Suppressor macrophage treated with lipopolysaccharide for 1 hour (primary cell): ENCODE measurements around the gene MYOZ1.
"Not testable (repeated sequence)": the region's sequence is repeated elsewhere in the genome, so short reads cannot be mapped to it uniquely, and the experiment has no call there.

Experiments used
- DNase-seq, 3 donors: peaks; one replicate each; pipeline ENCODE4 v3.0.0-alpha.2; 2020 to 2022

The MYOZ1 gene

GRCh38 chr10:73647211-73647874 is 6.1 kb upstream of the MYOZ1 start:
- peak in 2 of 3 donors; percentile 22 to 46 for DNase-seq

- no peak for DNase-seq
Observed at GRCh38 chr10:73646598-73647041, 5.3 kb upstream of the MYOZ1 start.

- peak; percentile 63 to 83 (median 80) for DNase-seq
Observed at GRCh38 chr10:73645251-73645650, 4.0 kb upstream of the MYOZ1 start.

DNA sequence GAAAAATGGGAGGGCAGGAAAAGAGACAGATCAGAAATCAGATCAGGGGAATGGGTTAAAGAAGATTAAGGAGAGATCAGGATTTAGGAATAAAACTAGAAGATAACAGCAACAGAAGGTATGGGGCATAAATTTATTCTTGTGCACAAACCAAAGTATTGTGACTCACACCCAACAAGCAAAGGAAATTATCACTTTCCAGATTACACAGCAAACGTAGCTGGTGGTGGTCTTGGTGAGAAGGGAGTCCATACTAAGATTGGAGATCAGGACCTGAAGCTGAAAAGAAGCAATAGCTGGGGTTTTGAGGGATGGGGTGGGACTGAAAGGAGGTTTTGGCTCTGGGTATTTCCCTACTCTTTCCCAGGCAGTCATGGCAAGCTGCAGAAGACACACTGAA is 3.5 kb upstream of the MYOZ1 start:
- no peak for DNase-seq

DNA sequence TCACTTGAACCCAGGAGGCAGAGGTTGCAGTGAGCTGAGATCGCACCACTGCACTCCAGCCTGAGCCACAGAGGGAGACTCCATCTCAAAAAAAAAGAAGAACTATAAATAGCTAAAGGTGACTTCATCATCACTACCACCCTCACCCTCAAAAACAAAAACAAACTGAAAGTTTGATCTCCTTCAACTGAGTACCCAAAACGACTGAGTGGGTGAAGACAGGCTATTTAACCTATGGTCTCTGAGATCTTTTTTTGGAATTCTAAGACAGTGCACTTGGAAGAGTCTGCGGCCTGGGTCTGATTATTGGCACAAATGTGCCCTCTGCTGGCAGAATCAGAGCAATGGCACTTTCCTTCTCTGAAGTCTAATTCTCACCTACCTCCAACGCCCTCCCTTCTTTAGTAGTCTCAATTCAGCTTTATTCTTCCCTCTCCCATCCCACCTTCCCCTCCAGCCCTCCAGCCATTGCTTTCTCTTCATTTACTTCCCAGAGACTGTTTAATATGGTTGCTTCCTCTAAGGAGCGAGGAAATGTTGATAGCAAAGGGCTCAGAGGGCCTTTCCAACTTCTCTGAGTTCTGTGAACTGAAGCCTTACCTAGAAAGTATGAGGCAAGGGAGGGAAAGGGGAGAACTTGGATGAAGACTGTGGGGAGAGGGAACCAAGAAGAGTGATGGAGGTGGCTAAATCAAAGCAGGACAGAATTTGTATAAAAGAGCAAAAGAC is 2.9 kb upstream of the MYOZ1 start:
- DNase-seq: peak; percentile 71 to 81 (median 76)

DNA sequence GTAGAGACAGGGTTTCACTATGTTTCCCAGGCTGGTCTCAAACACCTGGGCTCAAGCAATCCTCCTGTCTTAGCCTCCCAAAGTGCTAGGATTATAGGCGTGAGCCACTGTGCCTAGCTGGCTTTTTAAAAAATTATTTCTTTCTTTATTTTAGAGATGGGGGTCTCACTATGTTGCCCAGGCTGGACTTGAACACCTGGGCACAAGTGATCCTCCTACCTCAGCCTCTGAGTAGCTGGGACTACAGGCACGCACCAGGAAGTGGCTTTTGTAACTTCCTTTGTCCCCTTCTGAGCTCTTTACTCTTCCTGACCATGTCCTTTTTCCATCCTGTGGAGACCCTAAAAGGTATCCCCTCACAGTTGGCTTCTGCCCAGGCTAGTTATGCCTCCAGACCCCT is 2.1 kb upstream of the MYOZ1 start:
- no peak for DNase-seq

GRCh38 chr10:73639286-73639685 is 2.0 kb downstream of the MYOZ1 start:
- no peak for DNase-seq

GRCh38 chr10:73635781-73636180 is 5.5 kb downstream of the MYOZ1 start:
- no peak for DNase-seq

GRCh38 chr10:73634421-73634820 is 6.9 kb downstream of the MYOZ1 start:
- no peak for DNase-seq

DNA sequence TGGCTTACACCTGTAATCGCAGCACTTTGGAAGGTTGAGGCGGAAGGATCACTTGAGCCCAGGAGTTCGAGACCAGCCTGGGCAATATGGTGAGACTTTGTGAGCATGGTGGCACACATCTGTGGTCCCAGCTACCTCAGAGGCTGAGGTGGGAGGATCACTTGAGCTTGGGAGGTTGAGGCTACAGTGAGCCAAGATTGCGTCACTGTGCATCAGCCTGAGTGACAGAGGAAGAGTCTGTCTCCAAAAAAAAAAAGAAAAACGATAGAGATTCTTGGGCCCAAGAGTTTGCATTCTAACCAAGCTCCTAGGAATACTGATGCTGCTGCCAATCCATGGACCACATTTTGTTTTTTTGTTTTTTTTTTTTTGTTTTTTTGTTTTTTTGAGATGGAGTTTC is 12.1 kb downstream of the MYOZ1 start:
- no peak for DNase-seq

DNA sequence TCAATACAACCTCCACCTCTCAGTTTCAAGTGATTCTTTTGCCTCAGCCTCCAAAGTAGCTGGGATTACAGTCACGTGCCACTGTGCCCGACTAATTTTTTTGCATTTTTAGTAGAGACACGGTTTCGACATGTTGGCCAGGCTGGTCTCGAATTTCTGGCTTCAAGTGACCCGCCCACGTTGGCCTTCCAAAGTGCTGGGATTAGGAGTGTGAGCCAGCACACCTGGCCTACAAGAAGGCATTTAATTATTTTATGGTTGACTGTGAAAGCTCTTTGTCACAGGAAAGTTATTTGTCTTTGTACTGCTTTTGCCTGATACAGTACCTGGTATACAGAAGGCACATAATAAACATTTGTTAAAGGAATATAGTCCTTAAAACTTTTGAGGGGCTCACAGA is 12.9 kb downstream of the MYOZ1 start:
- no peak for DNase-seq

DNA sequence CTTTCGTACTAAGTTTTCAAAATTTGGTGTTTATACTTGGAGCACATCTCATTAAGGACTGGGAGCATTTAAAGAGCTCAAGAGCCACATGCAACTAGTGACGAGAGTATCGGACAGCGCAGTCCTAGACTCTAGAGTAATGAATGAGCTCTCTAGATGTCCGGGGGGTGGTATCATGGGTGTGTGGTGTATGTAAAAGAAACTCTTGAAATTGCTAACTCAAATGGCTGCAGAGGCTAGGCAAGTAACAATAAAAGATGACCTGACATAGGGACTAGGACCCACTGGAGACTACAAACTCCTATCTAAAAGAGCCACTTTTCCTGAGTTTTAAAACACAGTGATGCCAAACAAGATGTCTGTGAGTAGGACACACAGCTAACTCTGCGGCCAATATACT is 14.0 kb downstream of the MYOZ1 start:
- no peak for DNase-seq

DNA sequence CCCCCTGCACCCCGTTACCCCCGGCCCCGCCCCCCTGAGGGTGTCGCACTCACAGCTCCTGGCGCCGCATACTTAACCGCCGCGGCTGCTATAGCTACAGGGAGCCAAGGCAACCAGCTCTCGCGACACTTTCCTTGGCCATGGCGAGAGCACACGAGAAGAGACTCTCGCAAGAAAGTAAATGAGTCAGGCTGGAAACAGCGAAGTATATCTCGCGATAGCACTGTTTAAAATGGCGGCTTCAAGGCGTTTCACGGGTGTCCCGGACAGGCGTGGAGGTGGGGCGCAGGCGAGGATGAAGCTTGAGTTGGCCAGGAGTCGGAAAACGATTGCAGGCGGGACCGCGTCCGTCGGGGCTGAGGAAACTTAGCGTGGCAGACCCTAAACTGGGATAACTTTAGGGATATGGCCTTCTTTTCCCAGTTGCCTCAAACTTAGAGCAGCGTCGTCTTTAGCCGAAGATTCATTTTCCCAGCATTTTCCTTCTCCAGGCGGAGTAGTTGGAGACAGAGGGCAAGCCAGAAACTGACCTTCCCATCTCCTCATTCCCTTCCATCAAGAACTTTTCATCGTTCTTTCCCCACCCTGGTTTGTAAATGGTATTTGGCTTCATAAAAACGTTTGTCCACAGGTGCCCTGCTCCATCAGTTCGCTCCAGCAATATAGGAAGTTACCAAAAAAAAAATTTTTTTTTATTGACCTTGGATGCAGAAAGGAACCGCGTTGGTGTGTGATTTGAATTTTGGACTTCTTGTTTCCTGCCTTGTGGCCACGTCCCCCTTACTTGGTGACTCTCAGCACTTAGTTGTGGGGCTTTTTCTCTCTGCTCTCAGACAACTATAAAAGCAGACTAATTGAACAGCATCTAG is 15.2 kb downstream of the MYOZ1 start:
- peak; percentile 97 to 100 (median 99) for DNase-seq

DNA sequence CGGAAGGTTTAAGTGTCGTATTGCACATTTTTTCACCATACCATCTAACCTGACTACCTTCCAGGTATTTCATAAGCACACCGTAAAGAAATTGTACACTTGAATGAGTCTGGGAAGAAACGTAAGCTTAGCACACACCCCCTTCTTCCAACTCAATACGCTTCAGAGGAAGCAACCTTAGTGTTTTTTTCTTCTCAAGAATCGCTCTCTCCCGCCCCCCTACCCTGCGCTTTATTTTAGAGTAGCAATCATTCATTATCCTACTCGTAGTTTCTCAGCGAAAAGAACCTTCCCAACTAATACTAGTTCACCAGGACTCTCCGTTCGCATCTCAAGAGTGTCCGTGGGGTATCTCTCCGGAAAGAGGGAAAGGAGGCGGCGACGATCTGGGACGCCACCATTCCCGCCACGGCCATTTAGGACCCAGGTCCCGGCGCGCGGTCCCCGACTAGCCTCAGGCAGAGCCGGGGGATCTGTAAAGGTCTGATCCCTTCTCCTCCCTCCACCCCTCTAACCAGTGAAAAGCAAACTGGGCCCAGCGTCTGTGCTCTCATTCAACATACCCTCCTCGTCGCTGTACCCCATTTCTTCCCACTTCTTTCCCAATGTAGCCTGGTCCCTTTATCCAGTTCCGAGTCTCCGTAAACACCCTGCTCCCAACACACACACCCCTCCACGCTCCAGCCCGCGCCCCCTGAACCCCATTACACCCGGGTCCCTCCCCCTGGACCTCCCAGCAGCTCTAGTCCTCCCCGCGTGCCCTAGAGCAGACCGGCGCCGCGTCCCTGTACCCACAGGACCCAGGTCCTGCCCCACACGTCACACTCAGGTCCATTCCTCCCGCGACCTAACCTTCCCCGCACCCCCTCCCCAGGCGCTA is 16.0 kb downstream of the MYOZ1 start:
- peak; percentile 22 to 45 (median 30) for DNase-seq

GRCh38 chr10:73623056-73623455 is 18.2 kb downstream of the MYOZ1 start:
- DNase-seq: no peak

- DNase-seq: not testable (repeated sequence)
Observed at GRCh38 chr10:73620974-73621373, 20.3 kb downstream of the MYOZ1 start.

DNA sequence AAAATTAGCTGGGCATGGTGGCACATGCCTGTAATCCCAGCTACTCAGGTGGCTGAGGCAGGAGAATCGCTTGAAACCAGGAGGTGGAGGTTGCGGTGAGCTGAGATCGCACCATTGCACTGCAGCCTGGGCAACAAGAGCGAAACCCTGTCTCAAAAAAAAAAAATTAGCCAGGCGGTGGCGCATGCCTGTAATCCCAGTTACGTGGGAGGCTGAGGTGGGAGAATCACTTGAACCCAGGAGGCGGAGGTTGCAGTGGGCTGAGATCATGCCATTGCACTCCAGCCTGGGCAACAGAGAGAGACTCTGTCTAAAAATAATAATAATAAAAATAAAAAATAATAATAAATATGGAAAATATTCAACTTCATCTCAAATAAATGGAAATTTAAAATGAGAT is 24.1 kb downstream of the MYOZ1 start:
- DNase-seq: not testable (repeated sequence)

DNA sequence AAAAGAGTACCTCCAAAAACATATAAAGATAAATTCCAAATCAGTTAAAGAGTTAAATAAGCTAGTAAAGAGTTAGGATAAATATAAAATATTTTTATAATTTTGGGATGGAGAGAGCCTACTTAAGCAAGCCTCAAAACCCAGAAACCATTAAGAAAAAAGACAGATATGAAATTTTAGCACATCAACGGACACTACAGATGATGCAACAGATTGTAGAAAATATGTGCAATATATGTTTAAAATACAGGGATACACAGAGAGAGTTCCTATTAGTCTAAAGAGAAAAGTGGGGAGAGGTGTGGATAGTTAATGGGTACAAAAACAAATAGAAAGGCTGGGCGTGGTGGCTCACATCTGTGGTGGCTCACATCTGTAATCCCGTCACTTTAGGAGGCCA is 26.6 kb downstream of the MYOZ1 start:
- no peak for DNase-seq

DNA sequence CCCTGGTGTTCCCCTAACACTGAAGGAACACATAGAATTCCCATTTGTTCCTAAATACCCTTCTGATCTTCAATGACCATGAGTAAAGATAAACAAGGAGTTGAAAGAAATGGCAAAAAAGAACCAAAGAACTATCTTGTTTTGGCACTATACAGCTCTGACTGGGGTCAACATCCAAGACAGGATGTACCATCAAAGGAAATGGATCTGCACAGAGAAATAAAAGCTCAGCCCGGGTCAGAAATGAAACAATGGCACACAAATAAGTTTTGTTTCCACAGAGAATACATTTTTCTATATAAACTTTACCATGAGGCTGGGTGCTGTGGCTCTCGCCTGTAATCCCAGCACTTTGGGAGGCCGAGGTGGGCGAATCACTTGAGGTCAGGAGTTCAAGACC is 32.2 kb downstream of the MYOZ1 start:
- DNase-seq: no peak

GRCh38 chr10:73601486-73601921 is 39.8 kb downstream of the MYOZ1 start:
- no peak for DNase-seq

- DNase-seq: no peak
Observed at GRCh38 chr10:73597346-73597745, 43.9 kb downstream of the MYOZ1 start.

DNA sequence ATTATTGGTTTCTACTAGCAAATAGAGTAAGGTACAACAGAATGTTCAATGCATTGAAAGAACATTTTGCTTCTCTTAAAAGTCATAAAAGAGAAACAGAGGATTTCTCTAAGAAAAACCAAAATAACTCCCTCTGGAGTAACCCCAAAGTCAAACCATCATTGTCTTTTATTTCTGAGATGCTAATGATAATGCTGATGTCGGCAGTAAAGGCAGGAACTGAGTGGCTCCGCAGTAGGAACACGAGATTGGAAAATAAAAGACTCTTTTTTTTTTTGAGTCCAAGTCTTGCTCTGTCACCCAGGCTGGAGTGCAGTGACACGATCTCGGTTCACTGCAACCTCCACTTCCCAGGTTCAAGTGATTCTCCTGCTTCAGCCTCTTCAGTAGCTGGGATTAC is 47.5 kb downstream of the MYOZ1 start:
- no peak for DNase-seq
